Activated T-cell treated with anti-CD3 and anti-CD28 coated beads, Interleukin-2, amount 50 U/mL, for 1 hour (primary cell): ENCODE results near the gene CDH10.

ENCODE experiments used
- DNase-seq: peaks from one replicate; pipeline ENCODE4 v3.0.0-alpha.2; 2020

Gene CDH10

GRCh38 chr5:24595329-24595728, 49.4 kb downstream of the CDH10 start:
- no peak for DNase-seq

GRCh38 chr5:24591426-24591825, 53.4 kb downstream of the CDH10 start:
- no peak for DNase-seq

- no peak for DNase-seq
Measured at GRCh38 chr5:24589566-24589965, 55.2 kb downstream of the CDH10 start.

- no peak for DNase-seq
Measured at GRCh38 chr5:24585751-24586150, 59.0 kb downstream of the CDH10 start.

- no peak for DNase-seq
Measured at GRCh38 chr5:24571302-24571701, 73.5 kb downstream of the CDH10 start.

- DNase-seq: no peak
Measured at GRCh38 chr5:24566933-24567332, 77.8 kb downstream of the CDH10 start.

GRCh38 chr5:24555229-24555628, 89.5 kb downstream of the CDH10 start:
- no peak for DNase-seq

GRCh38 chr5:24547132-24547531, 97.6 kb downstream of the CDH10 start:
- DNase-seq: no peak

GRCh38 chr5:24539613-24540012, 105.2 kb downstream of the CDH10 start:
- no peak for DNase-seq

GRCh38 chr5:24538346-24538745, 106.4 kb downstream of the CDH10 start:
- no peak for DNase-seq

- no peak for DNase-seq
Measured at GRCh38 chr5:24535646-24536045, 109.1 kb downstream of the CDH10 start.

- DNase-seq: no peak
Measured at GRCh38 chr5:24530906-24531305, 113.9 kb downstream of the CDH10 start.

- DNase-seq: no peak
Measured at GRCh38 chr5:24525414-24525813, 119.4 kb downstream of the CDH10 start.

GRCh38 chr5:24512423-24512822, 132.4 kb downstream of the CDH10 start:
- DNase-seq: no peak

- no peak for DNase-seq
Measured at GRCh38 chr5:24510523-24510988, 134.2 kb downstream of the CDH10 start.

GRCh38 chr5:24509943-24510342, 134.8 kb downstream of the CDH10 start:
- DNase-seq: no peak

- DNase-seq: no peak
Measured at GRCh38 chr5:24505258-24505657, 139.5 kb downstream of the CDH10 start.

- no peak for DNase-seq
Measured at GRCh38 chr5:24497591-24498157, 147.1 kb downstream of the CDH10 start.

GRCh38 chr5:24497145-24497544, 147.6 kb downstream of the CDH10 start:
- no peak for DNase-seq

GRCh38 chr5:24496268-24496667, 148.5 kb downstream of the CDH10 start:
- DNase-seq: no peak

- no peak for DNase-seq
Measured at GRCh38 chr5:24492229-24492628, 152.5 kb downstream of the CDH10 start.

- DNase-seq: no peak
Measured at GRCh38 chr5:24491490-24491889, 153.3 kb downstream of the CDH10 start.

- no peak for DNase-seq
Measured at GRCh38 chr5:24487368-24488229, 157.2 kb downstream of the CDH10 start.

GRCh38 chr5:24480952-24481351, 163.8 kb downstream of the CDH10 start:
- no peak for DNase-seq

- DNase-seq: no peak
Measured at GRCh38 chr5:24477958-24478357, 166.8 kb downstream of the CDH10 start.
